K562 (cell line): ENCODE measurements around the gene CEP44. TPM values are rescaled to one million over a fixed set of nuclear protein-coding genes. Genes with fewer than 3 reads are reported as not detected.

Source experiments
- GATA2 ChIP-seq: sonication (generic); formaldehyde crosslinking; IDR thresholded peaks from 2 replicates; pipeline ENCODE4 v1.4.0; 2020; ENCODE audit warnings: mild to moderate bottlenecking, missing genetic modification reagents
- KLF1 ChIP-seq: fragments of 450-650 bp; IDR thresholded peaks from 2 replicates; pipeline ENCODE4 v1.6.1; 2016; ENCODE audit warnings: missing genetic modification characterization, missing compliant biosample characterization
- KLF10 ChIP-seq: fragments of 250-450 bp; sonication (Bioruptor Pico); IDR thresholded peaks from 2 replicates; pipeline ENCODE4 v1.6.1; 2021; ENCODE audit warnings: matching md5 sums
- NRF1 ChIP-seq, 2 experiments: fragments of 450-650 bp; IDR thresholded peaks in 1 of 2; conservative IDR thresholded peaks in 1 of 2; 2 replicates each; pipeline ENCODE4 v1.6.1; 2014; ENCODE audit warnings: mild to moderate bottlenecking in 2 of 2
- OTX1 ChIP-seq: fragments of 450-650 bp; formaldehyde crosslinking; IDR thresholded peaks from 2 replicates; pipeline ENCODE4 v1.4.0; 2022; ENCODE audit warnings: mild to moderate bottlenecking
- RBM25 ChIP-seq: fragments of 200-400 bp; formaldehyde crosslinking; IDR thresholded peaks from 2 replicates; pipeline ENCODE4 v1.6.1; 2018; ENCODE audit warnings: low read length, low read depth, moderate library complexity; ENCODE audit not compliant: severe bottlenecking
- SAP30 ChIP-seq: fragments of 200-600 bp; sonication (generic); IDR thresholded peaks from 2 replicates; pipeline ENCODE4 v1.6.1; 2012; ENCODE audit warnings: borderline replicate concordance, low read depth, mild to moderate bottlenecking, moderate library complexity, low read length, control low read depth, inconsistent platforms; ENCODE audit not compliant: insufficient read depth, poor library complexity, severe bottlenecking
- SRSF7 ChIP-seq: fragments of 200-400 bp; formaldehyde crosslinking; optimal IDR thresholded peaks from 2 replicates; pipeline ENCODE3; 2017; ENCODE audit warnings: mild to moderate bottlenecking, low read depth, low read length
- TARDBP ChIP-seq: fragments of 450-650 bp; IDR thresholded peaks from 2 replicates; pipeline ENCODE4 v1.6.1; 2016
- TCF15 ChIP-seq: fragments of 250-450 bp; sonication (Bioruptor Pico); IDR thresholded peaks from 2 replicates; pipeline ENCODE4 v1.8.0; 2022; ENCODE audit warnings: moderate library complexity, mild to moderate bottlenecking, inconsistent platforms
- ZBTB2 ChIP-seq: fragments of 450-650 bp; IDR thresholded peaks from 2 replicates; pipeline ENCODE4 v1.6.1; 2016; ENCODE audit warnings: antibody characterized with exemption
- ZKSCAN1 ChIP-seq: fragments of 150-350 bp; IDR thresholded peaks from 2 replicates; pipeline ENCODE4 v1.6.1; 2016; ENCODE audit warnings: low read depth, low read length
- ZNF609 ChIP-seq: sonication (generic); formaldehyde crosslinking; IDR thresholded peaks from 2 replicates; pipeline ENCODE4 v1.8.1; 2023; ENCODE audit warnings: missing genetic modification reagents, mild to moderate bottlenecking, borderline replicate concordance
- ZSCAN32 ChIP-seq: fragments of 450-650 bp; formaldehyde crosslinking; IDR thresholded peaks from 2 replicates; pipeline ENCODE4 v1.4.0; 2020; ENCODE audit warnings: mild to moderate bottlenecking, moderate library complexity
- polyA plus RNA-seq, 8 experiments: library from polyadenylated mRNA; depleted of rRNA in 4 of 8; stranded (reverse) in 5 of 8; unstranded in 3 of 8; fragments of >200 nt; fragmentation: Nextera tagmentation in 2 of 8; fragmentation: Illumina TruSeq in 1 of 8; extraction: Ambion mirVana in 2 of 8; extraction: Trizol in 1 of 8; gene quantifications; 2 replicates each; pipeline versions ENCODE4 v1.2.1 to v1.2.3, GENCODE V29; 2011 to 2014; ENCODE audit warnings: inconsistent platforms in 1 of 8, missing spikeins in 1 of 8
- total RNA-seq, 7 experiments: library from RNA; depleted of rRNA in 6 of 7; stranded (reverse); fragments of >200 nt in 6 of 7; fragmentation: Illumina TruSeq in 2 of 7; extraction: Trizol in 2 of 7; gene quantifications; 2 replicates each; pipeline versions ENCODE4 v1.2.1 to v1.2.3, GENCODE V29; 2011 to 2021; ENCODE audit warnings: low replicate concordance in 1 of 7
- TF ChIP-seq, protein P1 (sequence below): sonication (generic); formaldehyde crosslinking; IDR thresholded peaks from 2 replicates; pipeline ENCODE4 v1.5.0; 2020; ENCODE audit warnings: missing genetic modification reagents
- TF ChIP-seq, protein P2 (sequence below): fragments of 150-350 bp; conservative IDR thresholded peaks from 2 replicates; pipeline ENCODE4 v1.6.1; 2014; ENCODE audit warnings: low read length

Gene CEP44
- total and polyA plus RNA-seq, 9 of the 15 experiments (the other 6 are each of a cell fraction or from before 2014, with no cell fraction given), result 19.6 to 45.0 (median 24.4) TPM

- no peak for TF ChIP-seq RBM25
- TF ChIP-seq, protein P1, sequence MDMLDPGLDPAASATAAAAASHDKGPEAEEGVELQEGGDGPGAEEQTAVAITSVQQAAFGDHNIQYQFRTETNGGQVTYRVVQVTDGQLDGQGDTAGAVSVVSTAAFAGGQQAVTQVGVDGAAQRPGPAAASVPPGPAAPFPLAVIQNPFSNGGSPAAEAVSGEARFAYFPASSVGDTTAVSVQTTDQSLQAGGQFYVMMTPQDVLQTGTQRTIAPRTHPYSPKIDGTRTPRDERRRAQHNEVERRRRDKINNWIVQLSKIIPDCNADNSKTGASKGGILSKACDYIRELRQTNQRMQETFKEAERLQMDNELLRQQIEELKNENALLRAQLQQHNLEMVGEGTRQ (CRISPR knock-in tag), result no peak
- TF ChIP-seq ZNF609 (CRISPR knock-in tag), result no peak
- TF ChIP-seq ZKSCAN1, result 0 out of 2 replicates have a peak, but pooled peaks have one; percentile 11
- TF ChIP-seq ZBTB2, result peak; percentile 68; the same call in 1 of the 2 replicates
- TF ChIP-seq TARDBP, result no peak
- TF ChIP-seq ZSCAN32 (CRISPR knock-in tag), result no peak
- no peak for TF ChIP-seq SAP30
- TF ChIP-seq NRF1 (conservative IDR thresholded peaks at IDR 0.05 in 1 of 2, IDR thresholded peaks at IDR 0.05 in 1 of 2), result peak; percentile 88 to 90
- TF ChIP-seq TCF15 (CRISPR knock-in tag), result no peak
- TF ChIP-seq, protein P2, sequence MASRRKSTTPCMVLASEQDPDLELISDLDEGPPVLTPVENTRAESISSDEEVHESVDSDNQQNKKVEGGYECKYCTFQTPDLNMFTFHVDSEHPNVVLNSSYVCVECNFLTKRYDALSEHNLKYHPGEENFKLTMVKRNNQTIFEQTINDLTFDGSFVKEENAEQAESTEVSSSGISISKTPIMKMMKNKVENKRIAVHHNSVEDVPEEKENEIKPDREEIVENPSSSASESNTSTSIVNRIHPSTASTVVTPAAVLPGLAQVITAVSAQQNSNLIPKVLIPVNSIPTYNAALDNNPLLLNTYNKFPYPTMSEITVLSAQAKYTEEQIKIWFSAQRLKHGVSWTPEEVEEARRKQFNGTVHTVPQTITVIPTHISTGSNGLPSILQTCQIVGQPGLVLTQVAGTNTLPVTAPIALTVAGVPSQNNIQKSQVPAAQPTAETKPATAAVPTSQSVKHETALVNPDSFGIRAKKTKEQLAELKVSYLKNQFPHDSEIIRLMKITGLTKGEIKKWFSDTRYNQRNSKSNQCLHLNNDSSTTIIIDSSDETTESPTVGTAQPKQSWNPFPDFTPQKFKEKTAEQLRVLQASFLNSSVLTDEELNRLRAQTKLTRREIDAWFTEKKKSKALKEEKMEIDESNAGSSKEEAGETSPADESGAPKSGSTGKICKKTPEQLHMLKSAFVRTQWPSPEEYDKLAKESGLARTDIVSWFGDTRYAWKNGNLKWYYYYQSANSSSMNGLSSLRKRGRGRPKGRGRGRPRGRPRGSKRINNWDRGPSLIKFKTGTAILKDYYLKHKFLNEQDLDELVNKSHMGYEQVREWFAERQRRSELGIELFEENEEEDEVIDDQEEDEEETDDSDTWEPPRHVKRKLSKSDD, result no peak
- no peak for TF ChIP-seq GATA2 (CRISPR knock-in tag)
- peak; percentile 62; the same call in 1 of the 2 replicates for TF ChIP-seq KLF1
- no peak for TF ChIP-seq KLF10 (CRISPR knock-in tag)
- TF ChIP-seq SRSF7, result no peak
- no peak for TF ChIP-seq OTX1
Observed at GRCh38 chr4:174283507-174284471, at the start of gene CEP44, which contains the start of gene FBXO8 (continued).
